ENCODE results near the gene METTL15.

The METTL15 gene

DNA sequence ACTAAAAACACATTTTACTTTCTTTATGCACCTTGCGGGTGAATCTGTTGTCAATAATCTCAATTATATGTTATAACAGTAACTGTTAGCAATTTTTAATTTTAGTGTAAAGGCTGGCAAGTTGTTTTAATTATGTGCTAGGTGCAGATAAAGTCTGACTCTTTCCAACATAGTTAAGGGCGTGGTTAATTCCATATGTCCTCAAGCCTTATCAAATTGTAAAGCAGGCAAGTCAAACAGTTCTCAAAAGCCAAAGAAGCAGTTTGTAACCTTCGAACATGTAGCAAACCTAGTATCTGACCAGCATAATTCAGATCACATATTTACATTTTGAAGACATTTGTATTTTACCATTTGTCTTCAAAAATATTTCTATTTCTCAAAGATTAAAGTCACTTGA is 29.2 kb downstream of the METTL15 start:
- Histone ChIP-seq H3K9ac (ENCODE audit: low read depth in 1 of 2, low read length in 2 of 2) (no peak overlapping the region), H3K9me3 (ENCODE audit: control insufficient read depth in 1 of 2, low read length in 2 of 2) (peaks cover 26 to 28% of the 10 kb centered on the region in 2 donors), H3K27me3 (ENCODE audit: control insufficient read depth in 1 of 2, insufficient read depth in 2 of 2, low read length in 2 of 2) (no peaks in the 10 kb centered on the region), H3K4me1 (ENCODE audit: control insufficient read depth in 1 of 2, insufficient read depth in 2 of 2, low read length in 2 of 2) (no peaks in the 10 kb centered on the region), H3K27ac (ENCODE audit: low read depth, low read length) (no peak overlapping the region), H3K4me3 (ENCODE audit: low read depth in 1 of 2, low read length in 2 of 2) (no peak overlapping the region), H3K36me3 (ENCODE audit: control insufficient read depth in 1 of 2, insufficient read depth in 2 of 2, low read length in 2 of 2) (peaks cover 0 to 18% of the 10 kb centered on the region in 2 donors)

DNA sequence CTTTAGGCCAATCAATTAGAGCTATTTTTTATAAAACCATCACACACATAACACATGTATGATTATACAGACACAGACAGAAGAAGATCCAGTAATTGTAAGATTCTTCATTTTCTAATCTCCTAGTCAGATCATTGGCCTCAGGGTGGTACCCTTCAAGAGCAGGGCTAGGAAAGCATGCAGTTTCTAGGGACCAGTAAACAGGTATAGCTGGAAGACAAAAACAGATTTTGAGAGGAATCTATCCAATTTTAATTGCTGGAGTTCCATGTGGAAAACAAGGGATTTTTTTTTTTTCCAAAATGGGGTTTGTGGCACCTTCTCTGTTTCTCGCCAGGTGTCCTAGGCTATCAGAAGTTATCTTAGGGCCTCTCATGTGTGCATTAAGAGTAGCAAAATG is 29.6 kb downstream of the METTL15 start:
- Histone ChIP-seq H3K27me3 (ENCODE audit: control insufficient read depth in 1 of 2, insufficient read depth in 2 of 2, low read length in 2 of 2) (no peaks in the 10 kb centered on the region), H3K4me3 (ENCODE audit: low read depth in 1 of 2, low read length in 2 of 2) (no peak overlapping the region), H3K4me1 (ENCODE audit: control insufficient read depth in 1 of 2, insufficient read depth in 2 of 2, low read length in 2 of 2) (no peaks in the 10 kb centered on the region), H3K36me3 (ENCODE audit: control insufficient read depth in 1 of 2, insufficient read depth in 2 of 2, low read length in 2 of 2) (peaks cover 0 to 18% of the 10 kb centered on the region in 2 donors), H3K9me3 (ENCODE audit: control insufficient read depth in 1 of 2, low read length in 2 of 2) (peaks cover 26 to 28% of the 10 kb centered on the region in 2 donors), H3K27ac (ENCODE audit: low read depth, low read length) (no peak overlapping the region), H3K9ac (ENCODE audit: low read depth in 1 of 2, low read length in 2 of 2) (no peak overlapping the region)

DNA sequence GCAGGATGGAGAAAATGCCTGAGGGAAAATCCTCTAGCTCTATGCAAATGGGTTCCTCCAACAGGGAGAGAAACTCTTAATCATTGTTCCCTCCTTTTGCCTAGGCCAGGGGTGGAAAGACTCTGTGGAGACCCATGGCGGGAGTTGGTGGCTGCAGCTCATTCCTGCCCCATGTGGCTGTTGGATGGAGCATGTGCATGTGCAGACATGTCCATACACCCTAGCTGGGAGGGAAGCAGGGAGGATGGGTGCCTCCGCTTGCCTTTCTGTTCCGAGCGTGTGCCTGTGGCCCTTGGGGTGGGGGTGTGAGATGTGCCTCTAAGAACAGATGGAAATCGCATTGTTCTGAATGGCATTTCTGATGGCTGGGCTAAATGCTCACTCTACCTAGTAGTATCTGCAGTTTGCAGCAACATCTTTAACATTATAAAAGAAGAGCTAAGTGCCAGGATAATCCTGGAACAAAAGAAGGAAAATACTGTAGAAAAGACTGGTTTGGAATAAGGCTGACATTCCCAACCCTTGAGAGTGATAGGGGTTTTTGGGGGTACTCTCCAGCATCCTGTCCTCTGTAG is 31.7 kb downstream of the METTL15 start:
- H3K9ac ChIP-seq (ENCODE audit: low read depth in 1 of 2, low read length in 2 of 2): no peak overlapping the region
- no peak overlapping the region for H3K27ac ChIP-seq (ENCODE audit: low read depth, low read length)
- peak overlapping the region in 1 of 2 donors; percentile 12 for H3K4me3 ChIP-seq (ENCODE audit: low read depth in 1 of 2, low read length in 2 of 2)
- peaks cover 0 to 13% of the 10 kb centered on the region in 2 donors for H3K36me3 ChIP-seq (ENCODE audit: control insufficient read depth in 1 of 2, insufficient read depth in 2 of 2, low read length in 2 of 2)
- peaks cover 26 to 28% of the 10 kb centered on the region in 2 donors for H3K9me3 ChIP-seq (ENCODE audit: control insufficient read depth in 1 of 2, low read length in 2 of 2)
- no peaks in the 10 kb centered on the region for H3K27me3 ChIP-seq (ENCODE audit: control insufficient read depth in 1 of 2, insufficient read depth in 2 of 2, low read length in 2 of 2)
- H3K4me1 ChIP-seq (ENCODE audit: control insufficient read depth in 1 of 2, insufficient read depth in 2 of 2, low read length in 2 of 2): no peaks in the 10 kb centered on the region

DNA sequence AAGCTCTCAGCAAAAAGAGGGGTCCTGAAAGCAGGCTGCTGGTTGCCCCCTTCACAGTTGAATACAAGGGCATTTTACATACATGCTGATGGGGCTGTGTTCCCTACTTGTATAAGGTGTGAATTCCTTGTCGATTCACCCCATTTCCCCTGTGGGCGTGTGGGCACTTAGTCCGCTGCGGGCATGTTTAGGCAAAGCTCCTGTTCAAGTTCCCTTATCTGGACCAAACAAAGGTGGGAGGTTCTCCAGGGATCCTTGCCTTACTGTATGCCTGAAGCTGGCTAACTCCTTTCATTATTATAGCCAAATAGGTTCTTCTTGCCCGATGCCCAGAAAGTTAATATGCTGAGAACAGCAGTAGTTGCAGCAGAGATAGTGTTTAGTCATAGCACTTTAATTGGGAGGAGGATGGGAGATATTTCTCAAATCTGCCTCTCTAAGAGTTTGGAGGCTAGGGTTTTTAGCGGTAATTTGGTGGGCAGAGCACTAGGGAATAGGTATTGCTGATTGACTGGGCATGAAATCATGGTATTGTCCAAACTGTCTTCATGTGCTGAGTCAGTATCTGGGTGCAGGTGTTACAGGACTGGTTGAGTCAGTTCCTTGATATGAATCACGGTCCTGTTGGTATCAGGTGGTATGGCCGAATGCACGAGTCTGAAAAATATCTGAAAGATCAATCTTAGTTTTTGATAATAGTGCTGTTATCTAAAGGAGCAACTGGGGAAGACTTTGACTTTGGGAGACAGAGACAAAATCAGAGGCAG is 32.7 kb downstream of the METTL15 start:
- H3K9ac ChIP-seq (ENCODE audit: low read depth in 1 of 2, low read length in 2 of 2): no peak overlapping the region
- no peak overlapping the region for H3K27ac ChIP-seq (ENCODE audit: low read depth, low read length)
- no peaks in the 10 kb centered on the region for H3K27me3 ChIP-seq (ENCODE audit: control insufficient read depth in 1 of 2, insufficient read depth in 2 of 2, low read length in 2 of 2)
- H3K36me3 ChIP-seq (ENCODE audit: control insufficient read depth in 1 of 2, insufficient read depth in 2 of 2, low read length in 2 of 2): peaks cover 0 to 13% of the 10 kb centered on the region in 2 donors
- H3K9me3 ChIP-seq (ENCODE audit: control insufficient read depth in 1 of 2, low read length in 2 of 2): peaks cover 26 to 28% of the 10 kb centered on the region in 2 donors
- no peaks in the 10 kb centered on the region for H3K4me1 ChIP-seq (ENCODE audit: control insufficient read depth in 1 of 2, insufficient read depth in 2 of 2, low read length in 2 of 2)
- no peak overlapping the region for H3K4me3 ChIP-seq (ENCODE audit: low read depth in 1 of 2, low read length in 2 of 2)

DNA sequence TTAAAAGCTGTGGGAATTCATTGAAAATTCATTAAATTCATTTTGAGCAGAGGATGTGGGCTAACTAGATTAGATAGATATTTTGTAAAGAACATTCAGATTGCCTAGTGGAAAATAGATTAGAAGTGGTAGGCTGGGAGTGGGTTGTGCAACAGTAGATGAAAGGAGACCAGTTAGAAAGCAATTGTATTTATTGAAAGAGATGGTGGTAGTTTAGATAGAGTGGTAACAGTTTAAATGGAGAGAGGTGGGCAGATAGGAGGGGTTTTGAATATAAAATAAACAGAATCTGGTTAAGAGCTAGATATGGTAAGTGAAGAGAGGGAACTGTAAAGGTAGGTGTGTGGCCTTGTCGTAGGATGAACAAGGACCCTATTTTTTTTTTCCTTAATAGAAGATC is 34.5 kb downstream of the METTL15 start:
- no peak overlapping the region for H3K4me3 ChIP-seq (ENCODE audit: low read depth in 1 of 2, low read length in 2 of 2)

DNA sequence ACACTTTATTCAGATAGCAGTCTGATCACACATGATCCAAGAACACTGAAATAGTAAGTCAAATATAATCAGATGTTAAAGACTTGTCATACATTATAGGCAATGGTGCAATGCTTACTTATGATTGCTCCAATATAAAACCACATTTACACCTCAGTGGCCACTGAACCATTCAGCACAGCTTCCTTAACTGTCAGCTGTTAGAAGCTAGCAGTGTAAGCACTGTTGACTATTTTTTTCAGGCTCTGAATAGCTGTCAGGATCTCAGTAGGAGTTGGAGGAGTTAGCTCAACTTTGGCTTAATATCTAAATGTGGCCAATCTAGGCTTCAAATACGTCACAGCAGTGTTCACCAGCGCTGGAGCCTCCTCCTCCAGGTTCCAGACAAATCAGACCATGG is 36.6 kb downstream of the METTL15 start:
- H3K9ac ChIP-seq (ENCODE audit: low read depth in 1 of 2, low read length in 2 of 2): no peak overlapping the region
- peaks cover 13 to 15% of the 10 kb centered on the region in 2 donors for H3K9me3 ChIP-seq (ENCODE audit: control insufficient read depth in 1 of 2, low read length in 2 of 2)
- peaks cover 0 to 7% of the 10 kb centered on the region in 2 donors for H3K36me3 ChIP-seq (ENCODE audit: control insufficient read depth in 1 of 2, insufficient read depth in 2 of 2, low read length in 2 of 2)
- H3K27ac ChIP-seq (ENCODE audit: low read depth, low read length): no peak overlapping the region
- no peaks in the 10 kb centered on the region for H3K4me1 ChIP-seq (ENCODE audit: control insufficient read depth in 1 of 2, insufficient read depth in 2 of 2, low read length in 2 of 2)
- H3K27me3 ChIP-seq (ENCODE audit: control insufficient read depth in 1 of 2, insufficient read depth in 2 of 2, low read length in 2 of 2): no peaks in the 10 kb centered on the region
- H3K4me3 ChIP-seq (ENCODE audit: low read depth in 1 of 2, low read length in 2 of 2): no peak overlapping the region

More for the DNA sequence above, 34.5 kb downstream of the METTL15 start:
- H3K36me3 ChIP-seq (ENCODE audit: control insufficient read depth in 1 of 2, insufficient read depth in 2 of 2, low read length in 2 of 2): peaks cover 0 to 11% of the 10 kb centered on the region in 2 donors
- no peaks in the 10 kb centered on the region for H3K27me3 ChIP-seq (ENCODE audit: control insufficient read depth in 1 of 2, insufficient read depth in 2 of 2, low read length in 2 of 2)
- peaks cover 26 to 28% of the 10 kb centered on the region in 2 donors for H3K9me3 ChIP-seq (ENCODE audit: control insufficient read depth in 1 of 2, low read length in 2 of 2)
- no peaks in the 10 kb centered on the region for H3K4me1 ChIP-seq (ENCODE audit: control insufficient read depth in 1 of 2, insufficient read depth in 2 of 2, low read length in 2 of 2)
- H3K9ac ChIP-seq (ENCODE audit: low read depth in 1 of 2, low read length in 2 of 2): no peak overlapping the region
- no peak overlapping the region for H3K27ac ChIP-seq (ENCODE audit: low read depth, low read length)

DNA sequence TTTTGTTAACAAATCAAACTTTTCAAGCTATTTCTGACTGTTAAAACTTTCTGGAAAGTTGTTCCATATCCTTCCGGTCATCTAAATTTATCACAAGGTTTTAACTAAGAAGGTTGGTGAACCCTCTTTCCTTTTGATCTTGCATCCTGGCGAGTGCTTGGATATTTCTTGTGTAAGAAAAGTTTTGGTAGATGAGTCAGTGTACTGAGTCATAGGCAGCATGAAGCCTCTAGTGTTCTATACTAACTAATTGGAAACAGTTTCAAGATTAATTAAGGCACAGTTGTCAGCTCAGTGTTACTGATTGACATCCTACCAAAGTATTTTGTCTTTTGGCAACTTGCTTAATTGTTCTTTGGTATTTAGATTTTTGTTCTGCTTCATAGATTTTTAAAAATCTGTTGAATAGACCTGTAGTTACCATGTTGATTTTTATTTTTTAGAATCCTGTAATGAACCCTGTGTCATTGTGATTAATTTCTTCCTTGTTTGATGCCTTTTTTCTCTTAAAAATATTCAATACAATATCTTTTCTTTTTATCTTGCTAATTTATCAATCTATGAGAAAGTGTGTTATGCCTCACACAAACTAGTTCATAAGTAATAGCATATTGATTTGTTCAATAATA is 38.0 kb downstream of the METTL15 start:
- no peaks in the 10 kb centered on the region for H3K36me3 ChIP-seq (ENCODE audit: control insufficient read depth in 1 of 2, insufficient read depth in 2 of 2, low read length in 2 of 2)
- no peaks in the 10 kb centered on the region for H3K27me3 ChIP-seq (ENCODE audit: control insufficient read depth in 1 of 2, insufficient read depth in 2 of 2, low read length in 2 of 2)

DNA sequence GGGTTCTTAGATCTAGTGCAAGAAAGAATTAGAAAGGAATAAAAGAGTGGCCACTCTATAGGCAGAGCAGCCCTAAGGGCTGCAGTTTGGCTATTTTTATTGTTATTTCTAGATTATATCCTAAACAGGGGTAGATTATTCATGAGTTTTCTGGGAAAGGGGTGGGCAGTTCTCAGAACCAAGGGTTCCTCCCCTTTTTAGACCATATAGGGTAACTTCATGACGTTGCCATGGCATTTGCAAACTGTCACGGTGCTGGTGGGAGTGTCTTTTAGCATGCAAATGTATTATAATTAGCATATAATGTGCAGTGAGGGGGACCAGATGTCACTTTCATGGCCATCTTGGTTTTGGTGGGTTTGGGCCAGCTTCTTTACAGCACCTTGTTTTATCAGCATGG is 44.6 kb downstream of the METTL15 start:
- H3K36me3 ChIP-seq (ENCODE audit: control insufficient read depth in 1 of 2, insufficient read depth in 2 of 2, low read length in 2 of 2): peaks cover 2 to 9% of the 10 kb centered on the region in 2 donors
- H3K27me3 ChIP-seq (ENCODE audit: control insufficient read depth in 1 of 2, insufficient read depth in 2 of 2, low read length in 2 of 2): no peaks in the 10 kb centered on the region
- H3K27ac ChIP-seq (ENCODE audit: low read depth, low read length): no peak overlapping the region
- H3K4me3 ChIP-seq (ENCODE audit: low read depth in 1 of 2, low read length in 2 of 2): no peak overlapping the region
- no peak overlapping the region for H3K9ac ChIP-seq (ENCODE audit: low read depth in 1 of 2, low read length in 2 of 2)
- no peaks in the 10 kb centered on the region for H3K9me3 ChIP-seq (ENCODE audit: control insufficient read depth in 1 of 2, low read length in 2 of 2)
- H3K4me1 ChIP-seq (ENCODE audit: control insufficient read depth in 1 of 2, insufficient read depth in 2 of 2, low read length in 2 of 2): no peaks in the 10 kb centered on the region

More for the DNA sequence above, 38.0 kb downstream of the METTL15 start:
- Histone ChIP-seq H3K4me3 (ENCODE audit: low read depth in 1 of 2, low read length in 2 of 2) (no peak overlapping the region), H3K4me1 (ENCODE audit: control insufficient read depth in 1 of 2, insufficient read depth in 2 of 2, low read length in 2 of 2) (no peaks in the 10 kb centered on the region), H3K9me3 (ENCODE audit: control insufficient read depth in 1 of 2, low read length in 2 of 2) (peaks cover 0 to under 1% of the 10 kb centered on the region in 2 donors), H3K9ac (ENCODE audit: low read depth in 1 of 2, low read length in 2 of 2) (no peak overlapping the region), H3K27ac (ENCODE audit: low read depth, low read length) (no peak overlapping the region)

DNA sequence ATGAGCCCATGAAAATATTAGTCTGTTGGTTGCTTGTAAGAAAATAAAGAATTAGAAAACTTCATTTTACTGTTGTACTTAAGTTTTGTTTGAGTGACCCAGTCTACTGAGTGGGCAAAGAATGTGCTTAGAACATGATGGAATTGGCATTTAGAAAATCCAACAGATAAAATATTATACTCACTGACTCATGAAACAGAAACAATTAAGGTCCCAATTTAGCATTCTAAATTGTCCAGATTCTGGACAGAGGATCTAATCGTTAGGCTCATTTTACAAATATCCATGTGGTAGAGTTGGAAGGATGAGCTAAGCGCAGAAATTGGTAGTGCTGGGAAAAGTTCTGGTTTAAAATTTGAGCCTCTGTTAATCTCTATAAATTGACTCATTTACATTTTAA is 45.4 kb downstream of the METTL15 start:
- Histone ChIP-seq H3K4me1 (ENCODE audit: control insufficient read depth in 1 of 2, insufficient read depth in 2 of 2, low read length in 2 of 2) (no peaks in the 10 kb centered on the region), H3K4me3 (ENCODE audit: low read depth in 1 of 2, low read length in 2 of 2) (no peak overlapping the region), H3K36me3 (ENCODE audit: control insufficient read depth in 1 of 2, insufficient read depth in 2 of 2, low read length in 2 of 2) (peaks cover 2 to 17% of the 10 kb centered on the region in 2 donors), H3K9me3 (ENCODE audit: control insufficient read depth in 1 of 2, low read length in 2 of 2) (no peaks in the 10 kb centered on the region), H3K9ac (ENCODE audit: low read depth in 1 of 2, low read length in 2 of 2) (no peak overlapping the region), H3K27ac (ENCODE audit: low read depth, low read length) (no peak overlapping the region), H3K27me3 (ENCODE audit: control insufficient read depth in 1 of 2, insufficient read depth in 2 of 2, low read length in 2 of 2) (no peaks in the 10 kb centered on the region)

DNA sequence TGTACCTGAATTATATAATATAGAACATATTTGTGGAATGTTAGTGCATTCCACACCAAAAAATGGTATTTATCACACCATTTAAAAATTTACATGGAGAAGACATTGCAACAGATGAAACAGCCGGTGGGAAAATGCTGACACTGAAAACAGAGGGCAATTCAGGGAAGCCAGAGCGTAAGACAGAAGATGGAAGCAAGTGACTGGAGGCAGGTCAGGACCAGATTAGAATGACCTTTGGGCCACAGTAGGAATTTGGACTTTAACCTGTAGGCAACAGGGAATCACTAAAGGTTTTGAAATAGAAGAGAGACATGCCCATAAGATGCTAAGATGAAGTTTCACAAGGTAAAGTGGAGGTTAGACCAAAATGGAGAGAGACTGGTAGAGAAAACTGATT is 60.5 kb downstream of the METTL15 start:
- H3K9me3 ChIP-seq (ENCODE audit: control insufficient read depth in 1 of 2, low read length in 2 of 2): peaks cover 0 to 3% of the 10 kb centered on the region in 2 donors
- no peak overlapping the region for H3K9ac ChIP-seq (ENCODE audit: low read depth in 1 of 2, low read length in 2 of 2)
- H3K4me3 ChIP-seq (ENCODE audit: low read depth in 1 of 2, low read length in 2 of 2): no peak overlapping the region
- no peaks in the 10 kb centered on the region for H3K36me3 ChIP-seq (ENCODE audit: control insufficient read depth in 1 of 2, insufficient read depth in 2 of 2, low read length in 2 of 2)
- H3K27me3 ChIP-seq (ENCODE audit: control insufficient read depth in 1 of 2, insufficient read depth in 2 of 2, low read length in 2 of 2): no peaks in the 10 kb centered on the region
- no peaks in the 10 kb centered on the region for H3K4me1 ChIP-seq (ENCODE audit: control insufficient read depth in 1 of 2, insufficient read depth in 2 of 2, low read length in 2 of 2)
- H3K27ac ChIP-seq (ENCODE audit: low read depth, low read length): no peak overlapping the region
